HepG2 (cell line): ENCODE data around the gene USH2A. TPM values are rescaled to one million over a fixed set of nuclear protein-coding genes. Genes with fewer than 3 reads are reported as not detected.

Experiments
- ATAC-seq: fragments of 200-7000 bp; cut with Tn5 transposase; 3 replicates; pipeline ENCODE4 v1.9.1; 2020; ENCODE audit warnings: mild to moderate bottlenecking, moderate library complexity
- BruUV-seq: library from RNA; stranded (reverse); fragments of 400-500 nt; replicated peaks from 2 replicates; lab custom pipeline; 2021; lab: Mats Ljungman, UMichigan
- CTCF ChIA-PET: fragments of 300-600 bp; formaldehyde crosslinking; extraction: SDS; loops from one replicate; lab custom pipeline; 2021; ENCODE audit warnings: low total read pairs, inconsistent platforms, low intra/inter-chr PET ratio; lab: Yijun Ruan, JAX
- POLR2A ChIA-PET: fragments of 350-600 bp; sonication (Branson Sonifier 250); formaldehyde crosslinking; loops from one replicate; lab custom pipeline; 2020; ENCODE audit warnings: antibody characterized with exemption, inconsistent platforms; lab: Yijun Ruan, JAX
- DNase-seq: peaks from one replicate; pipeline ENCODE4 v3.0.0-alpha.2; 2015; ENCODE audit warnings: low spot score
- FAIRE-seq: peaks from 3 replicates; lab custom pipeline; 2011; peaks lifted over from hg19 to GRCh38; lab: Jason Lieb, UNC
- H2AFZ ChIP-seq: one replicate; pipeline ENCODE4 v1.6.1; 2011; ENCODE audit warnings: low read length, inconsistent platforms
- H3K27ac ChIP-seq: fragments of 300-600 bp; 3 replicates; pipeline ENCODE4 v1.8.0; 2011; ENCODE audit warnings: mixed run types, mild to moderate bottlenecking, mixed read lengths, low read length, inconsistent platforms; ENCODE audit not compliant: insufficient read depth; ENCODE audit errors: extremely low read length
- H3K27me3 ChIP-seq, 2 experiments: fragments of 200-600 bp in 1 of 2; 2 replicates in 1 of 2; 3 replicates in 1 of 2; pipeline versions ENCODE4 v1.6.0 to v1.8.0; 2011; ENCODE audit warnings: low read length in 2 of 2, mild to moderate bottlenecking in 2 of 2, moderate library complexity in 2 of 2, inconsistent platforms in 1 of 2; ENCODE audit not compliant: insufficient read depth in 2 of 2, control insufficient read depth in 1 of 2
- H3K36me3 ChIP-seq, 2 experiments: fragments of 200-600 bp in 1 of 2; replicated peaks in 1 of 2; 2 replicates in 1 of 2; 3 replicates in 1 of 2; pipeline versions ENCODE4 v1.5.1 to v1.8.0; 2011; ENCODE audit warnings: low read length in 2 of 2, inconsistent platforms in 1 of 2; ENCODE audit not compliant: insufficient read depth in 2 of 2, control insufficient read depth in 1 of 2
- H3K4me1 ChIP-seq: 2 replicates; pipeline ENCODE4 v1.5.1; 2012; ENCODE audit warnings: low read length, inconsistent platforms; ENCODE audit not compliant: insufficient read depth
- H3K4me2 ChIP-seq: 2 replicates; pipeline ENCODE4 v1.6.0; 2011; ENCODE audit warnings: low read depth, low read length, inconsistent platforms
- H3K4me3 ChIP-seq, 3 experiments: fragments of 200-600 bp in 1 of 3; sonication (generic), shearing (Covaris generic) in 1 of 3; replicated peaks in 1 of 3; 2 replicates each; pipeline ENCODE4 v1.5.1; 2011 to 2016; ENCODE audit warnings: low read length in 3 of 3, inconsistent platforms in 2 of 3, low read depth in 2 of 3, mild to moderate bottlenecking in 2 of 3, control low read depth in 1 of 3, mixed read lengths in 1 of 3; ENCODE audit not compliant: insufficient read depth in 1 of 3
- H3K79me2 ChIP-seq: one replicate; pipeline ENCODE4 v1.6.1; 2011; ENCODE audit warnings: low read length, inconsistent platforms; ENCODE audit not compliant: insufficient read depth
- H3K9ac ChIP-seq: 2 replicates; pipeline ENCODE4 v1.6.0; 2011; ENCODE audit warnings: mild to moderate bottlenecking, low read depth, low read length, inconsistent platforms; ENCODE audit not compliant: insufficient read depth
- H3K9me3 ChIP-seq: 2 replicates; pipeline ENCODE4 v1.5.1; 2012; ENCODE audit warnings: mild to moderate bottlenecking, low read length
- H4K20me1 ChIP-seq: 2 replicates; pipeline ENCODE4 v1.6.0; 2011; ENCODE audit warnings: inconsistent platforms, mild to moderate bottlenecking, low read length, moderate library complexity; ENCODE audit not compliant: insufficient read depth
- AKNA ChIP-seq: sonication (generic); formaldehyde crosslinking; IDR thresholded peaks from 2 replicates; pipeline ENCODE4 v1.4.0; 2020; ENCODE audit warnings: missing genetic modification reagents, borderline replicate concordance
- E2F2 ChIP-seq: sonication (generic); formaldehyde crosslinking; IDR thresholded peaks from 2 replicates; pipeline ENCODE4 v1.4.0; 2020; ENCODE audit warnings: missing genetic modification reagents, borderline replicate concordance
- ESRRA ChIP-seq: sonication (generic); formaldehyde crosslinking; IDR thresholded peaks from 2 replicates; pipeline ENCODE4 v1.5.1; 2020; ENCODE audit warnings: mild to moderate bottlenecking, low read depth, missing genetic modification reagents
- HNRNPLL ChIP-seq: fragments of 200-400 bp; formaldehyde crosslinking; IDR thresholded peaks from 2 replicates; pipeline ENCODE4 v1.6.1; 2017; ENCODE audit warnings: mild to moderate bottlenecking, low read depth, low read length; ENCODE audit not compliant: poor library complexity, severe bottlenecking
- IKZF5 ChIP-seq: IDR thresholded peaks from 2 replicates; pipeline ENCODE4 v1.6.1; 2018; ENCODE audit warnings: missing genetic modification reagents, mild to moderate bottlenecking, missing compliant biosample characterization
- RCOR2 ChIP-seq: IDR thresholded peaks from 2 replicates; pipeline ENCODE4 v1.6.1; 2016; ENCODE audit warnings: missing biosample characterization, missing genetic modification reagents
- REST ChIP-seq, 2 experiments: IDR thresholded peaks; 2 replicates each; pipeline ENCODE4 v1.6.1; 2011 to 2012; ENCODE audit warnings: low read length in 2 of 2, borderline replicate concordance in 1 of 2, low read depth in 1 of 2, mild to moderate bottlenecking in 1 of 2, moderate library complexity in 1 of 2
- SP140L ChIP-seq: sonication (generic); formaldehyde crosslinking; IDR thresholded peaks from 2 replicates; pipeline ENCODE4 v1.4.0; 2020; ENCODE audit warnings: missing genetic modification reagents, borderline replicate concordance
- ZNF235 ChIP-seq: sonication (generic); formaldehyde crosslinking; IDR thresholded peaks from 2 replicates; pipeline ENCODE4 v1.8.1; 2023; ENCODE audit warnings: mild to moderate bottlenecking, missing genetic modification reagents, borderline replicate concordance
- ZNF253 ChIP-seq: sonication (generic); formaldehyde crosslinking; IDR thresholded peaks from 2 replicates; pipeline ENCODE4 v1.8.0; 2022; ENCODE audit warnings: mild to moderate bottlenecking, missing genetic modification reagents, borderline replicate concordance
- ZNF331 ChIP-seq: sonication (generic); formaldehyde crosslinking; IDR thresholded peaks from 2 replicates; pipeline ENCODE4 v1.4.0; 2020; ENCODE audit warnings: missing genetic modification reagents
- ZNF709 ChIP-seq: sonication (generic); formaldehyde crosslinking; IDR thresholded peaks from 2 replicates; pipeline ENCODE4 v1.5.0; 2020; ENCODE audit warnings: mild to moderate bottlenecking, missing genetic modification reagents
- ZNF879 ChIP-seq: sonication (generic); formaldehyde crosslinking; IDR thresholded peaks from 2 replicates; pipeline ENCODE4 v1.8.1; 2023; ENCODE audit warnings: missing genetic modification reagents
- ZSCAN20 ChIP-seq: sonication (generic); formaldehyde crosslinking; IDR thresholded peaks from 2 replicates; pipeline ENCODE4 v1.4.0; 2020; ENCODE audit warnings: missing genetic modification reagents, mild to moderate bottlenecking, borderline replicate concordance
- WGBS: methylation state at CpG from one replicate; pipeline ENCODE4 v1.1.6; 2017; ENCODE audit warnings: low lambda C conversion rate; 5-methylcytosine and 5-hydroxymethylcytosine counted together
- in situ Hi-C: cut with HindIII; loops from 2 replicates; pipeline ENCODE4 v1.10.0; 2017; ENCODE audit warnings: low pct_unique_long_range_greater_than_20kb; ENCODE audit not compliant: extremely low pct_ligation_motif_present
- intact Hi-C: fragments of 100-400 bp; cut with micrococcal nuclease; formaldehyde crosslinking; loops from one replicate; pipeline ENCODE4 v1.10.0; 2022; ENCODE audit not compliant: unreplicated experiment
- polyA plus RNA-seq, 8 experiments: library from polyadenylated mRNA; depleted of rRNA in 3 of 8; stranded (reverse) in 7 of 8; unstranded in 1 of 8; fragments of >200 nt; fragmentation: Illumina TruSeq in 4 of 8; extraction: Trizol in 4 of 8; gene quantifications; 2 replicates each; pipeline versions ENCODE4 v1.2.1 to v1.2.3, GENCODE V29; 2011 to 2016; ENCODE audit warnings: low read depth in 4 of 8, missing spikeins in 1 of 8, mixed read lengths in 1 of 8; ENCODE audit not compliant: insufficient read depth in 1 of 8
- total RNA-seq, 5 experiments: library from RNA; depleted of rRNA; stranded (reverse); fragments of >200 nt; fragmentation: Illumina TruSeq; extraction: Trizol; gene quantifications; 2 replicates each; pipeline ENCODE4 v1.2.3, GENCODE V29; 2016; ENCODE audit warnings: low read depth in 1 of 5

Gene USH2A
- total and polyA plus RNA-seq, 2 of the 13 experiments (the other 11 are each of a cell fraction or from before 2014, with no cell fraction given): 0.02 TPM; not detected in 1

- Histone ChIP-seq H3K27ac (no peak overlapping the region), H3K4me2 (no peak overlapping the region), H3K27me3 (no peaks in the 10 kb centered on the region; a peak in 1 of 5 replicates), H3K4me1 (no peaks in the 10 kb centered on the region), H4K20me1 (no peaks in the 10 kb centered on the region), H3K9ac (no peak overlapping the region), H2AFZ (no peak overlapping the region), H3K4me3 (no peak overlapping the region), H3K79me2 (no peaks in the 10 kb centered on the region), H3K36me3 (no peaks in the 10 kb centered on the region), H3K9me3 (0 out of 2 replicates have a peak, but pooled peaks cover 4% of the 10 kb centered on the region)
- 2% methylated on average over 6 of the region's 6 CpGs for WGBS
- intact Hi-C loops: no loop called here
- in situ Hi-C loops: no loop called here
- POLR2A ChIA-PET: no interaction called here
- no peak for FAIRE-seq
- DNase-seq: no peak
- CTCF ChIA-PET: no interaction called here
- no TSS peak for BruUV-seq
- no peak for ATAC-seq
- no peak for TF ChIP-seq ESRRA (CRISPR knock-in tag)
- TF ChIP-seq RCOR2 (CRISPR knock-in tag): no peak
- TF ChIP-seq ZNF235 (CRISPR knock-in tag): no peak
- TF ChIP-seq IKZF5 (CRISPR knock-in tag): no peak
- TF ChIP-seq ZSCAN20 (CRISPR knock-in tag): no peak
- no peak for TF ChIP-seq ZNF331 (CRISPR knock-in tag)
- TF ChIP-seq ZNF253 (CRISPR knock-in tag): no peak
- TF ChIP-seq REST (IDR thresholded peaks at IDR 0.05; ENCODE audit: borderline replicate concordance in 1 of 2, low read depth in 1 of 2, low read length in 2 of 2): no peak
- TF ChIP-seq ZNF879 (CRISPR knock-in tag): no peak
- no peak for TF ChIP-seq HNRNPLL
- TF ChIP-seq SP140L (CRISPR knock-in tag): no peak
- no peak for TF ChIP-seq E2F2 (CRISPR knock-in tag)
- no peak for TF ChIP-seq AKNA (CRISPR knock-in tag)
- no peak for TF ChIP-seq ZNF709 (CRISPR knock-in tag)
These were observed 99.9 kb downstream of the USH2A start for GRCh38 chr1:216323344-216323743.
